SH-SY5Y (cell line): Measurements from ENCODE around the gene THRB.

ENCODE experiments used
- GATA2 ChIP-seq: IDR thresholded peaks from 2 replicates; pipeline ENCODE4 v1.6.1; 2011; ENCODE audit warnings: mild to moderate bottlenecking, low read depth, low read length
- GATA3 ChIP-seq: IDR thresholded peaks from 2 replicates; pipeline ENCODE4 v1.6.1; 2011; ENCODE audit warnings: low read depth, mild to moderate bottlenecking, low read length, moderate library complexity

GRCh38 chr3:24523988-24524727 is 29.5 kb upstream of the THRB start:
- TF ChIP-seq GATA2 (no peak), GATA3 (no peak)
